NCI-H82 treated with DMSO at 0.1 percent for 48 hours (cell line): Measurements from ENCODE around the gene RIT2.
"Not testable (repeated sequence)": the region's sequence is repeated elsewhere in the genome, so short reads cannot be mapped to it uniquely, and the experiment has no call there.

Experiments used
- DNase-seq: peaks from one replicate; lab custom pipeline; 2025; ENCODE audit not compliant: unreplicated experiment; lab: John Stamatoyannopoulos, UW

Gene RIT2

GRCh38 chr18:42854558-42854957 lies 260.9 kb downstream of the RIT2 start:
- DNase-seq: no peak

- no peak for DNase-seq
Measured at GRCh38 chr18:42850174-42851083, 265.1 kb downstream of the RIT2 start.

- no peak for DNase-seq
Measured at GRCh38 chr18:42839408-42839807, 276.1 kb downstream of the RIT2 start.

- DNase-seq: no peak
Measured at GRCh38 chr18:42838546-42839145, 276.8 kb downstream of the RIT2 start.

GRCh38 chr18:42830936-42831335 lies 284.5 kb downstream of the RIT2 start:
- DNase-seq: no peak

- DNase-seq: no peak
Measured at GRCh38 chr18:42828881-42829280, 286.6 kb downstream of the RIT2 start.

- DNase-seq: no peak
Measured at GRCh38 chr18:42824178-42824577, 291.3 kb downstream of the RIT2 start.

GRCh38 chr18:42822711-42823110 lies 292.8 kb downstream of the RIT2 start:
- no peak for DNase-seq

- DNase-seq: no peak
Measured at GRCh38 chr18:42821492-42821891, 294.0 kb downstream of the RIT2 start.

GRCh38 chr18:42814618-42815017 lies 300.9 kb downstream of the RIT2 start:
- DNase-seq: no peak

GRCh38 chr18:42814184-42814583 lies 301.3 kb downstream of the RIT2 start:
- no peak for DNase-seq

GRCh38 chr18:42813570-42813969 lies 301.9 kb downstream of the RIT2 start:
- DNase-seq: no peak

GRCh38 chr18:42807887-42808286 lies 307.6 kb downstream of the RIT2 start:
- no peak for DNase-seq

- no peak for DNase-seq
Measured at GRCh38 chr18:42801706-42802105, 313.8 kb downstream of the RIT2 start.

- no peak for DNase-seq
Measured at GRCh38 chr18:42798606-42799170, 316.8 kb downstream of the RIT2 start.

GRCh38 chr18:42795213-42795789 lies 320.2 kb downstream of the RIT2 start:
- DNase-seq: not testable (repeated sequence)

- no peak for DNase-seq
Measured at GRCh38 chr18:42792731-42793130, 322.8 kb downstream of the RIT2 start.

- no peak for DNase-seq
Measured at GRCh38 chr18:42784632-42785031, 330.9 kb downstream of the RIT2 start.

GRCh38 chr18:42782929-42783328 lies 332.6 kb downstream of the RIT2 start:
- DNase-seq: no peak

GRCh38 chr18:42781298-42781815 lies 334.1 kb downstream of the RIT2 start:
- peak; percentile 78 for DNase-seq

- peak; percentile 70 for DNase-seq
Measured at GRCh38 chr18:42780171-42780570, 335.3 kb downstream of the RIT2 start.
